ENCODE results near the gene RAB28. TPM values are rescaled to one million over a fixed set of nuclear protein-coding genes. Genes with fewer than 3 reads are reported as not detected.

The RAB28 gene
- total and polyA plus RNA-seq, 2 experiments from 2014 or later, result 15.3 to 23.9 TPM

DNA sequence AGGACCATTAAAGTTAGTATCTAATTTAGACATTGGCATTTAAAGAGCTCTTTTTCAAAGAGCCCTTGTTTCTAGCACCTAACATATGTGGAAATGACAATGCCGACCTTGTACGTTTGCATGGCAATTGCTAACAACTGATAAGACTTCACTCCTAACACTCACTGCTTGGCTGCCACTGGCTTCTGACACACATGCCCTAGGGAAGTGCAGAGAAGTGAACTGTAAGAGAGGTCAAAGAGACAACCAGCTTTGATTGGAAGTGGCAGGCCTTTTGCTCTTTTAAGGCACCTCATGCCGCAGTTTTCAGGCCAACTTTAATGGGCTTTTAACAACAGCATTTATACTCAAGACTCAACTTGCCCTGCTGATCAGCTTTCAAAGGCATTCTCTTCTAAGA, 158.4 kb downstream of the RAB28 start:
- Histone ChIP-seq H3K27ac (ENCODE audit: low read depth) (no peak overlapping the region), H4K20me1 (replicated peaks; ENCODE audit: insufficient read depth) (no peaks in the 10 kb centered on the region), H3K27me3 (ENCODE audit: insufficient read depth) (no peaks in the 10 kb centered on the region), H3K9me2 (ENCODE audit: insufficient read depth) (peaks cover 9% of the 10 kb centered on the region), H3K4me3 (no peak overlapping the region), H3K4me1 (ENCODE audit: insufficient read depth) (peaks cover 8% of the 10 kb centered on the region; the same call in 1 of the 2 replicates), H3K4me2 (no peak overlapping the region), H3K79me2 (replicated peaks; ENCODE audit: insufficient read depth) (no peaks in the 10 kb centered on the region), H3K36me3 (ENCODE audit: insufficient read depth) (no peaks in the 10 kb centered on the region), H3F3A (replicated peaks; ENCODE audit: low read depth) (no peaks in the 10 kb centered on the region), H2AFZ (no peak overlapping the region)
- no peak overlapping the region for H3K27ac Mint-ChIP-seq
- H3K27me3 Mint-ChIP-seq (ENCODE audit: insufficient read depth, low read depth, poor library complexity), result peaks cover 2% of the 10 kb centered on the region
- peaks cover 3% of the 10 kb centered on the region; the same call in 1 of the 3 replicates for H3K9me3 Mint-ChIP-seq
- ATAC-seq (no peak), DNase-seq (ENCODE audit: low spot score) (peak; percentile 1)
- TF ChIP-seq EZH2phosphoT487 (IDR thresholded peaks at IDR 0.05; ENCODE audit: unreplicated experiment), result no peak
- H3K36me3 Mint-ChIP-seq (ENCODE audit: low read depth), result peaks cover 11% of the 10 kb centered on the region; the same call in 1 of the 3 replicates
- peaks cover 15% of the 10 kb centered on the region; the same call in 2 of the 3 replicates for H3K4me1 Mint-ChIP-seq
- H3K4me3 Mint-ChIP-seq, result no peak overlapping the region

DNA sequence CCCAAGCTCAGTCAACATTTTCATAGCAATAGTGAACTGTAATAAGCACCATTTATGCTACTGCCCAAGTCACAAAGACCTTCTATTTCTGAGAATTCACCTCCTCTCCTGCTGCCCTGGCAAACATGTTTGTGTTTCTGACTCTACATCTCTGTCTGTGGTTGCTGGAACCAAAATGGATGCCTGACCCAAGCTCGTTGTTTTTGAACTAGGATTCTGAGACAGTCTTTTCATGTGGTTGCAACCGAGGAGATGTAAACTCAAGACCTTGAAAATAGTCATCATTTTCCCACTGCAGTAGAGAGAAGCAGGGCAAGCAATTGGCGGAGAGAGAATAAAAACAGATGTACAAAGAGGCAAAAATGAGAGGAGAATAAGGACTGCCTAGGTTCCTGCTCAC, 160.2 kb downstream of the RAB28 start:
- Histone ChIP-seq H3K36me3 (ENCODE audit: insufficient read depth) (no peaks in the 10 kb centered on the region), H3K4me3 (no peak overlapping the region), H3K27ac (ENCODE audit: low read depth) (no peak overlapping the region), H4K20me1 (replicated peaks; ENCODE audit: insufficient read depth) (no peaks in the 10 kb centered on the region), H2AFZ (no peak overlapping the region), H3K9me2 (ENCODE audit: insufficient read depth) (no peaks in the 10 kb centered on the region; the same call in 1 of the 2 replicates), H3K4me1 (ENCODE audit: insufficient read depth) (peaks cover 8% of the 10 kb centered on the region; the same call in 1 of the 2 replicates), H3K79me2 (replicated peaks; ENCODE audit: insufficient read depth) (no peaks in the 10 kb centered on the region), H3K27me3 (ENCODE audit: insufficient read depth) (no peaks in the 10 kb centered on the region), H3F3A (replicated peaks; ENCODE audit: low read depth) (no peaks in the 10 kb centered on the region), H3K4me2 (no peak overlapping the region)
- Mint-ChIP-seq H3K36me3 (ENCODE audit: low read depth) (peaks cover 11% of the 10 kb centered on the region; the same call in 1 of the 3 replicates), H3K27me3 (ENCODE audit: insufficient read depth, low read depth, poor library complexity) (peaks cover 2% of the 10 kb centered on the region), H3K4me3 (no peak overlapping the region), H3K9me3 (peaks cover 3% of the 10 kb centered on the region; the same call in 1 of the 3 replicates), H3K4me1 (peaks cover 15% of the 10 kb centered on the region; the same call in 2 of the 3 replicates), H3K27ac (no peak overlapping the region)
- DNase-seq (ENCODE audit: low spot score), result no peak
- no peak for ATAC-seq
- no peak for TF ChIP-seq EZH2phosphoT487 (IDR thresholded peaks at IDR 0.05; ENCODE audit: unreplicated experiment)
- no peak for TF ChIP-seq EZH2 (IDR thresholded peaks at IDR 0.05; ENCODE audit: low read depth, unreplicated experiment)
- no peak for TF ChIP-seq ZNF114 (CRISPR knock-in tag; IDR thresholded peaks at IDR 0.05)
- TF ChIP-seq, protein P1, sequence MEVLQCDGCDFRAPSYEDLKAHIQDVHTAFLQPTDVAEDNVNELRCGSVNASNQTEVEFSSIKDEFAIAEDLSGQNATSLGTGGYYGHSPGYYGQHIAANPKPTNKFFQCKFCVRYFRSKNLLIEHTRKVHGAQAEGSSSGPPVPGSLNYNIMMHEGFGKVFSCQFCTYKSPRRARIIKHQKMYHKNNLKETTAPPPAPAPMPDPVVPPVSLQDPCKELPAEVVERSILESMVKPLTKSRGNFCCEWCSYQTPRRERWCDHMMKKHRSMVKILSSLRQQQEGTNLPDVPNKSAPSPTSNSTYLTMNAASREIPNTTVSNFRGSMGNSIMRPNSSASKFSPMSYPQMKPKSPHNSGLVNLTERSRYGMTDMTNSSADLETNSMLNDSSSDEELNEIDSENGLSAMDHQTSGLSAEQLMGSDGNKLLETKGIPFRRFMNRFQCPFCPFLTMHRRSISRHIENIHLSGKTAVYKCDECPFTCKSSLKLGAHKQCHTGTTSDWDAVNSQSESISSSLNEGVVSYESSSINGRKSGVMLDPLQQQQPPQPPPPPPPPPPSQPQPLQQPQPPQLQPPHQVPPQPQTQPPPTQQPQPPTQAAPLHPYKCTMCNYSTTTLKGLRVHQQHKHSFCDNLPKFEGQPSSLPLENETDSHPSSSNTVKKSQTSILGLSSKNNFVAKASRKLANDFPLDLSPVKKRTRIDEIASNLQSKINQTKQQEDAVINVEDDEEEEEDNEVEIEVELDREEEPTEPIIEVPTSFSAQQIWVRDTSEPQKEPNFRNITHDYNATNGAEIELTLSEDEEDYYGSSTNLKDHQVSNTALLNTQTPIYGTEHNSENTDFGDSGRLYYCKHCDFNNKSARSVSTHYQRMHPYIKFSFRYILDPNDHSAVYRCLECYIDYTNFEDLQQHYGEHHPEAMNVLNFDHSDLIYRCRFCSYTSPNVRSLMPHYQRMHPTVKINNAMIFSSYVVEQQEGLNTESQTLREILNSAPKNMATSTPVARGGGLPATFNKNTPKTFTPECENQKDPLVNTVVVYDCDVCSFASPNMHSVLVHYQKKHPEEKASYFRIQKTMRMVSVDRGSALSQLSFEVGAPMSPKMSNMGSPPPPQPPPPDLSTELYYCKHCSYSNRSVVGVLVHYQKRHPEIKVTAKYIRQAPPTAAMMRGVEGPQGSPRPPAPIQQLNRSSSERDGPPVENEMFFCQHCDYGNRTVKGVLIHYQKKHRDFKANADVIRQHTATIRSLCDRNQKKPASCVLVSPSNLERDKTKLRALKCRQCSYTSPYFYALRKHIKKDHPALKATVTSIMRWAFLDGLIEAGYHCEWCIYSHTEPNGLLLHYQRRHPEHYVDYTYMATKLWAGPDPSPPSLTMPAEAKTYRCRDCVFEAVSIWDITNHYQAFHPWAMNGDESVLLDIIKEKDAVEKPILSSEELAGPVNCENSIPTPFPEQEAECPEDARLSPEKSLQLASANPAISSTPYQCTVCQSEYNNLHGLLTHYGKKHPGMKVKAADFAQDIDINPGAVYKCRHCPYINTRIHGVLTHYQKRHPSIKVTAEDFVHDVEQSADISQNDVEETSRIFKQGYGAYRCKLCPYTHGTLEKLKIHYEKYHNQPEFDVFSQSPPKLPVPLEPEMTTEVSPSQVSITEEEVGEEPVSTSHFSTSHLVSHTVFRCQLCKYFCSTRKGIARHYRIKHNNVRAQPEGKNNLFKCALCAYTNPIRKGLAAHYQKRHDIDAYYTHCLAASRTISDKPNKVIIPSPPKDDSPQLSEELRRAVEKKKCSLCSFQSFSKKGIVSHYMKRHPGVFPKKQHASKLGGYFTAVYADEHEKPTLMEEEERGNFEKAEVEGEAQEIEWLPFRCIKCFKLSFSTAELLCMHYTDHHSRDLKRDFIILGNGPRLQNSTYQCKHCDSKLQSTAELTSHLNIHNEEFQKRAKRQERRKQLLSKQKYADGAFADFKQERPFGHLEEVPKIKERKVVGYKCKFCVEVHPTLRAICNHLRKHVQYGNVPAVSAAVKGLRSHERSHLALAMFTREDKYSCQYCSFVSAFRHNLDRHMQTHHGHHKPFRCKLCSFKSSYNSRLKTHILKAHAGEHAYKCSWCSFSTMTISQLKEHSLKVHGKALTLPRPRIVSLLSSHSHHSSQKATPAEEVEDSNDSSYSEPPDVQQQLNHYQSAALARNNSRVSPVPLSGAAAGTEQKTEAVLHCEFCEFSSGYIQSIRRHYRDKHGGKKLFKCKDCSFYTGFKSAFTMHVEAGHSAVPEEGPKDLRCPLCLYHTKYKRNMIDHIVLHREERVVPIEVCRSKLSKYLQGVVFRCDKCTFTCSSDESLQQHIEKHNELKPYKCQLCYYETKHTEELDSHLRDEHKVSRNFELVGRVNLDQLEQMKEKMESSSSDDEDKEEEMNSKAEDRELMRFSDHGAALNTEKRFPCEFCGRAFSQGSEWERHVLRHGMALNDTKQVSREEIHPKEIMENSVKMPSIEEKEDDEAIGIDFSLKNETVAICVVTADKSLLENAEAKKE (CRISPR knock-in tag; IDR thresholded peaks at IDR 0.05), result no peak
- TF ChIP-seq ZNF331 (CRISPR knock-in tag; IDR thresholded peaks at IDR 0.05; ENCODE audit: low read depth), result no peak
- no peak for TF ChIP-seq NANOG (IDR thresholded peaks at IDR 0.05; ENCODE audit: borderline replicate concordance)
- TF ChIP-seq, protein P2, sequence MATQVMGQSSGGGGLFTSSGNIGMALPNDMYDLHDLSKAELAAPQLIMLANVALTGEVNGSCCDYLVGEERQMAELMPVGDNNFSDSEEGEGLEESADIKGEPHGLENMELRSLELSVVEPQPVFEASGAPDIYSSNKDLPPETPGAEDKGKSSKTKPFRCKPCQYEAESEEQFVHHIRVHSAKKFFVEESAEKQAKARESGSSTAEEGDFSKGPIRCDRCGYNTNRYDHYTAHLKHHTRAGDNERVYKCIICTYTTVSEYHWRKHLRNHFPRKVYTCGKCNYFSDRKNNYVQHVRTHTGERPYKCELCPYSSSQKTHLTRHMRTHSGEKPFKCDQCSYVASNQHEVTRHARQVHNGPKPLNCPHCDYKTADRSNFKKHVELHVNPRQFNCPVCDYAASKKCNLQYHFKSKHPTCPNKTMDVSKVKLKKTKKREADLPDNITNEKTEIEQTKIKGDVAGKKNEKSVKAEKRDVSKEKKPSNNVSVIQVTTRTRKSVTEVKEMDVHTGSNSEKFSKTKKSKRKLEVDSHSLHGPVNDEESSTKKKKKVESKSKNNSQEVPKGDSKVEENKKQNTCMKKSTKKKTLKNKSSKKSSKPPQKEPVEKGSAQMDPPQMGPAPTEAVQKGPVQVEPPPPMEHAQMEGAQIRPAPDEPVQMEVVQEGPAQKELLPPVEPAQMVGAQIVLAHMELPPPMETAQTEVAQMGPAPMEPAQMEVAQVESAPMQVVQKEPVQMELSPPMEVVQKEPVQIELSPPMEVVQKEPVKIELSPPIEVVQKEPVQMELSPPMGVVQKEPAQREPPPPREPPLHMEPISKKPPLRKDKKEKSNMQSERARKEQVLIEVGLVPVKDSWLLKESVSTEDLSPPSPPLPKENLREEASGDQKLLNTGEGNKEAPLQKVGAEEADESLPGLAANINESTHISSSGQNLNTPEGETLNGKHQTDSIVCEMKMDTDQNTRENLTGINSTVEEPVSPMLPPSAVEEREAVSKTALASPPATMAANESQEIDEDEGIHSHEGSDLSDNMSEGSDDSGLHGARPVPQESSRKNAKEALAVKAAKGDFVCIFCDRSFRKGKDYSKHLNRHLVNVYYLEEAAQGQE (IDR thresholded peaks at IDR 0.05; ENCODE audit: unreplicated experiment), result no peak
- TF ChIP-seq STAT1 (IDR thresholded peaks at IDR 0.05; ENCODE audit: unreplicated experiment), result no peak
- no peak for TF ChIP-seq JUNB (IDR thresholded peaks at IDR 0.05; ENCODE audit: unreplicated experiment)
- TF ChIP-seq, protein P3, sequence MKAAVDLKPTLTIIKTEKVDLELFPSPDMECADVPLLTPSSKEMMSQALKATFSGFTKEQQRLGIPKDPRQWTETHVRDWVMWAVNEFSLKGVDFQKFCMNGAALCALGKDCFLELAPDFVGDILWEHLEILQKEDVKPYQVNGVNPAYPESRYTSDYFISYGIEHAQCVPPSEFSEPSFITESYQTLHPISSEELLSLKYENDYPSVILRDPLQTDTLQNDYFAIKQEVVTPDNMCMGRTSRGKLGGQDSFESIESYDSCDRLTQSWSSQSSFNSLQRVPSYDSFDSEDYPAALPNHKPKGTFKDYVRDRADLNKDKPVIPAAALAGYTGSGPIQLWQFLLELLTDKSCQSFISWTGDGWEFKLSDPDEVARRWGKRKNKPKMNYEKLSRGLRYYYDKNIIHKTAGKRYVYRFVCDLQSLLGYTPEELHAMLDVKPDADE (IDR thresholded peaks at IDR 0.05), result no peak
